AG08395 (cell line): Measurements from ENCODE around the gene GLDC.

Experiments used
- DNase-seq: peaks from one replicate; pipeline ENCODE4 v3.0.0; 2012; ENCODE audit warnings: mixed read lengths, low spot score

The GLDC gene

DNA sequence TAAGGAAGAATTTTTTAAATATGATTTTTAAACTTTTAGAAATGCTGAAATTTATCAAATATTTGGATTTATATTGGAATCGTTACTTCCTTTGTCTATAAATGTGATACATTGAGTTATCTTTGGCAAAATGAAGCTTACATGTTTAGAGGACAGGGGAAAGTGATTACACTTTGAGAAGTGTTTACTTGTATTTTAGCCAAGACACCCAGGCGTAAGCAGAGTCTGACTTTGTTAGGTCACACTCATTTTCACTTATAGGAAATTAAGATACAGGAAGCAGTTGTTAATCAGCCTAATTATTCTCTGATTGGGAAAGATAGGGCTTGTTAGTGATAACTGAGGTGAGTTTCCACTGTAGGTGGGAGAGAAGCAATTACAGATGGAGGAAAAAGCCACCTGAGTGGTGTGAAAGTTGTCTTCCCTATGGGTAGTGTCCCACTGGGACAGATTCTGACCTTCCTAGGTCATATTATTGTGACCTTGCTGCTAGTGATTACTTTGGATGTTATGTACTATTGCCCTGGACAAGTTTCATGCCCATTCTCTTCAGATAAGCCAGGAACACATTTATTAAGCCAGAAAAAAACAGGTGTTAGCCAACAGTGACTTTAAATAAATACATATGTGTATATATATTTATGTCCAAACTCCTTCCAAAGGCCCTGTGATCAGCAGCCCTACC lies 143.9 kb downstream of the GLDC start:
- no peak for DNase-seq

GRCh38 chr9:6498982-6499381 lies 146.5 kb downstream of the GLDC start:
- DNase-seq, result peak; percentile 24

- no peak for DNase-seq
Observed at GRCh38 chr9:6495466-6495865, 150.1 kb downstream of the GLDC start.

GRCh38 chr9:6490863-6491262 lies 154.7 kb downstream of the GLDC start:
- no peak for DNase-seq

GRCh38 chr9:6489099-6489498 lies 156.4 kb downstream of the GLDC start:
- DNase-seq, result no peak

GRCh38 chr9:6488395-6488794 lies 157.1 kb downstream of the GLDC start:
- no peak for DNase-seq

GRCh38 chr9:6484210-6484609 lies 161.3 kb downstream of the GLDC start:
- no peak for DNase-seq
